HEK293T (cell line): ENCODE results near the gene SELENOS.
"Not testable (repeated sequence)": the region's sequence is repeated elsewhere in the genome, so short reads cannot be mapped to it uniquely, and the experiment has no call there.

Source experiments
- CTCF ChIA-PET: fragments of 350-600 bp; formaldehyde crosslinking; extraction: SDS; loops from one replicate; lab custom pipeline; 2021; ENCODE audit warnings: antibody characterized with exemption, inconsistent platforms; lab: Yijun Ruan, JAX
- POLR2A ChIA-PET: fragments of 350-600 bp; formaldehyde crosslinking; extraction: SDS; loops from one replicate; lab custom pipeline; 2020; ENCODE audit warnings: antibody characterized with exemption, inconsistent platforms; lab: Yijun Ruan, JAX
- DNase-seq: peaks from one replicate; pipeline ENCODE4 v3.0.0; 2012; ENCODE audit warnings: mixed read lengths; ENCODE audit errors: extremely low spot score
- ARNT ChIP-seq: fragments of 450-650 bp; IDR thresholded peaks from 2 replicates; pipeline ENCODE4 v1.6.1; 2017; ENCODE audit warnings: mild to moderate bottlenecking
- BHLHE40 ChIP-seq: fragments of 450-650 bp; IDR thresholded peaks from 2 replicates; pipeline ENCODE4 v1.6.1; 2016; ENCODE audit warnings: mild to moderate bottlenecking, moderate library complexity, borderline replicate concordance
- CTBP1 ChIP-seq: fragments of 450-650 bp; IDR thresholded peaks from 2 replicates; pipeline ENCODE4 v1.6.1; 2016; ENCODE audit warnings: borderline replicate concordance
- ELF4 ChIP-seq: fragments of 450-650 bp; IDR thresholded peaks from 2 replicates; pipeline ENCODE4 v1.6.1; 2017; ENCODE audit warnings: antibody characterized with exemption
- FOXA1 ChIP-seq: fragments of 450-650 bp; IDR thresholded peaks from 2 replicates; pipeline ENCODE4 v1.6.1; 2016; ENCODE audit warnings: mild to moderate bottlenecking
- FOXK2 ChIP-seq: fragments of 450-650 bp; IDR thresholded peaks from 2 replicates; pipeline ENCODE4 v1.6.1; 2016; ENCODE audit warnings: mild to moderate bottlenecking
- FOXM1 ChIP-seq: fragments of 450-650 bp; IDR thresholded peaks from 2 replicates; pipeline ENCODE4 v1.6.1; 2017; ENCODE audit warnings: mild to moderate bottlenecking, borderline replicate concordance
- HDGF ChIP-seq: fragments of 450-650 bp; IDR thresholded peaks from 2 replicates; pipeline ENCODE4 v1.6.1; 2017; ENCODE audit warnings: antibody characterized with exemption, borderline replicate concordance
- L3MBTL2 ChIP-seq: fragments of 450-650 bp; conservative IDR thresholded peaks from 2 replicates; pipeline ENCODE4 v1.6.1; 2016; ENCODE audit warnings: mild to moderate bottlenecking
- LEF1 ChIP-seq: fragments of 450-650 bp; IDR thresholded peaks from 2 replicates; pipeline ENCODE4 v1.6.1; 2017; ENCODE audit warnings: mild to moderate bottlenecking, borderline replicate concordance
- NFRKB ChIP-seq: fragments of 450-650 bp; IDR thresholded peaks from 2 replicates; pipeline ENCODE4 v1.6.1; 2016; ENCODE audit warnings: mild to moderate bottlenecking, moderate library complexity
- PKNOX1 ChIP-seq: fragments of 450-650 bp; IDR thresholded peaks from 2 replicates; pipeline ENCODE4 v1.6.1; 2016
- SP1 ChIP-seq: fragments of 450-650 bp; IDR thresholded peaks from 2 replicates; pipeline ENCODE4 v1.6.1; 2017
- SUZ12 ChIP-seq: fragments of 450-650 bp; IDR thresholded peaks from 2 replicates; pipeline ENCODE4 v1.6.1; 2016; ENCODE audit warnings: mild to moderate bottlenecking
- TARDBP ChIP-seq: fragments of 450-650 bp; IDR thresholded peaks from 2 replicates; pipeline ENCODE4 v1.6.1; 2016
- ZNF384 ChIP-seq: fragments of 450-650 bp; IDR thresholded peaks from 2 replicates; pipeline ENCODE4 v1.6.1; 2016

SELENOS gene

DNA sequence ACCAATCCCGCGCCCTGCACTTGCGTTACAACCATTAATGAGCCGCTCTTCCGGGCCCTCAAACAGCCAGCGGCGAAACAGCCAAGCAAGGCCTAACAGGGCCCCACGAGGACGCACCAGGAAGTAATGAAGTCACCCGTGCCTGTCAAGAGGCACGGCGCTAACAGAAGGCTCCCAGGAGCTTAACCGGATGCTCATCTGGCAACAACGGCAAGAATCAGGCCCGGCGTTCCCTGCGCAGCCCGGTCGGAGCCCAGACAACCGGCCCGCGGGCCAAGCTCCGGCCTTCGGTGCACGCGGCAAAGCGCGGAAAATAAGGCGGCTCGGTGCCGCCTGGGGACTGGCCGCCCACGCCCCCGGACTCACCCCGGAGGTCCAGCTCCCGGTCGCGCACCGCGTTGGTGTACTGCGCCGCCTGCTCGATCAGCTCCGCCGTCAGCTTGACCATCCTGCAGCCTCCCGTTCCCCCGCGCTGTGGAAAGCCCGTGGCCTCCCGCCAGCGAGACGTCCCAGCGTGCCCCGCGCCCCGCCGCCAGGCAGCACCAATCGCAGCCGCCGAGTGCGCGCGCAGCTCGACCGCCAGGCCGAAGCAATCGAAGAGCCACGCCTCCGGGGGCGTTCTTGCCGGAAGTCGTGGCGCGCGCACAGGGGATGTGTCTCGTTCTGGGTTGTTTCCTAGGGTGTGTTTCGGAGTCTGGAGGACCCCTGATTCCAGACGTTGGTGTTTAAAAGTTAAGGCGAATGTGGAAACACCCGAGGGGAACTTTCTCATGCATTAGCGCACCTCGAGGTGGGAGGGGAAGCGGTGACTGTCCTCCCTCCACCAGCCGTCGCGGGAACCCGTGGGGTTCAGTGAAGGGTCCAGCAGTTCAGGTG lies 17.7 kb upstream of the SELENOS start, which contains the start of gene SNRPA1:
Gene SNRPA1, minus strand, starts transcription at position 518 of the 876 bp plus-strand sequence. Its CDS starts 70 bp downstream, at position 448.
- POLR2A ChIA-PET, result interaction anchor here (0.6 to 3.0 kb wide), 15 partner anchors 10 to 361 kb away, joined by 3 to 17 read pairs (median 4); no protein-coding TSS in a partner anchor
- peak; percentile 98 for DNase-seq

DNA sequence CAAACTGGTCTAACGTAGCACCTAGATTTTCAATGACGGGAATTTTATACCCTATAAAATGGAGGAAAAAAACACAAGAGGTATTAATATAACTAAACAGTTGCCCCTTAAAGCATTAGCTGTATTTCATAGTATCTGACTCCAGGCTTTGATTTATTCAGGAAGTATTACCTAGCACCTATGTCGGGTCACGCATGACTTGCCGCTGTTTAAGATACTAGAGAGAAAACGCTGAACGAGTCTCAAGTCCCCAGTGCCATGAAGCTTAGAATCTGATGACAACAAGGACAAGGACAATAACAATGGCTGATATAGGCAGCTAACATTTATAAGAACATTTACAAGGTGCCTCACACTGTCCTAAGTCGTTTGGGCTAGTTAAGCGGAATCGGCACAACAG lies 15.8 kb upstream of the SELENOS start:
- DNase-seq, result no peak
- CTCF ChIA-PET, result interaction anchor here (0.8 to 0.9 kb wide), 3 partner anchors 15 to 348 kb away, joined by 3 to 5 read pairs (median 4); no protein-coding TSS in a partner anchor
- POLR2A ChIA-PET, result interaction anchor here (1.1 to 2.5 kb wide), 3 partner anchors 9 to 359 kb away, joined by 3 to 17 read pairs (median 6); partner anchors contain the start of gene TM2D3
- no peak for TF ChIP-seq BHLHE40
- 0 out of 2 replicates have a peak, but pooled peaks have one; percentile 5 for TF ChIP-seq PKNOX1
- TF ChIP-seq TARDBP, result no peak

More for the DNA sequence above, 17.7 kb upstream of the SELENOS start, which contains the start of gene SNRPA1:
- peak; percentile 66 for TF ChIP-seq ELF4
- peak; percentile 71 for TF ChIP-seq L3MBTL2
- TF ChIP-seq FOXA1, result no peak
- CTCF ChIA-PET, result interaction anchor here (0.5 to 1.2 kb wide), 2 partner anchors 347 to 350 kb away, joined by 3 to 6 read pairs; no protein-coding TSS in a partner anchor

DNA sequence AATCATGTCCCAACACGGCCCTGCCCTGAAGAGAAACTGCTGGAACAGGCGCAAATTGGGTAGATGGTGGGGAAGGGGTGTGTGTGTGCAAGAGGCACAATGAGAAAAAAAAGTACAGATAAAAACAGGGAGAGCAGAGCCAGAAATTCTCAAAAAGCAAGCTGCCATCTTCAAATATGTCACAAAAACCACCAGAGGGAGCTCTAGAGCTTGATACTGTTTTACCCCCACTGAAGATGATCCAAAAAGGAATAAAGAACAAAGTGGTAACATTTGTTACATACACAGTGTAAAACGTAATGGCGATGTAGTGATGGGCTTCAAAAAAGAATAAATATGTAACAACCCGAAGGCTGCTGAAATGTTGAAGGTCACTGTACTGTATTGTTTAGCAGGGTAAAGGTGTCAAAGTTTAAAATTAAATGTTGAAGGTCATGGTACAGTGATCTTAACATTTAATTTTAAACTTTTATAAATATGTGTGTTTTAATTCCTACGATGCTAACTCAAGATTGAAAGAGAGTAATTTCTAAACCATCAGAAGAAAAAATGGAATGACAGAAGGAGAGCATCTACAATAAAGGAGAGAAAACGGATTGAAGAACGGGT lies 11.7 kb upstream of the SELENOS start:
- TF ChIP-seq CTBP1 (no peak), TARDBP (no peak), FOXM1 (no peak), PKNOX1 (no peak), ARNT (no peak), BHLHE40 (no peak), ZNF384 (no peak), HDGF (no peak), LEF1 (no peak), FOXK2 (no peak), L3MBTL2 (no peak), SP1 (no peak), NFRKB (no peak), ELF4 (no peak), SUZ12 (no peak), FOXA1 (no peak)
- peak; percentile 53 for DNase-seq
- ChIA-PET CTCF (interaction anchor here (0.6 to 2.0 kb wide), 12 partner anchors 9 to 380 kb away, joined by 3 to 21 read pairs (median 4); no protein-coding TSS in a partner anchor), POLR2A (interaction anchor here (0.6 kb wide), 1 partner anchor 351 kb away, joined by 3 read pairs; no protein-coding TSS in a partner anchor)

- POLR2A ChIA-PET, DNase-seq: not testable (repeated sequence)
- CTCF ChIA-PET, result interaction anchor here (0.6 to 2.0 kb wide), 3 partner anchors 8 to 354 kb away, joined by 3 to 21 read pairs (median 4); no protein-coding TSS in a partner anchor
These were observed 10.1 kb upstream of the SELENOS start for GRCh38 chr15:101287342-101287741.

- no peak for DNase-seq
- TF ChIP-seq LEF1 (no peak), ARNT (no peak), HDGF (no peak), ELF4 (no peak), NFRKB (no peak), CTBP1 (no peak), FOXA1 (no peak), BHLHE40 (no peak), PKNOX1 (no peak), SP1 (no peak), FOXM1 (no peak), FOXK2 (no peak), ZNF384 (no peak), L3MBTL2 (no peak), SUZ12 (no peak), TARDBP (no peak)
- ChIA-PET CTCF (interaction anchor here (0.6 kb wide), 1 partner anchor 272 kb away, joined by 3 read pairs; no protein-coding TSS in a partner anchor), POLR2A (interaction anchor here (4.1 kb wide), 1 partner anchor 7 kb away, joined by 17 read pairs; the partner anchor contains the start of gene SNRPA1)
These were observed 9.3 kb upstream of the SELENOS start for GRCh38 chr15:101286471-101287114.
